Measurements from ENCODE around the gene CEP55.

DNA sequence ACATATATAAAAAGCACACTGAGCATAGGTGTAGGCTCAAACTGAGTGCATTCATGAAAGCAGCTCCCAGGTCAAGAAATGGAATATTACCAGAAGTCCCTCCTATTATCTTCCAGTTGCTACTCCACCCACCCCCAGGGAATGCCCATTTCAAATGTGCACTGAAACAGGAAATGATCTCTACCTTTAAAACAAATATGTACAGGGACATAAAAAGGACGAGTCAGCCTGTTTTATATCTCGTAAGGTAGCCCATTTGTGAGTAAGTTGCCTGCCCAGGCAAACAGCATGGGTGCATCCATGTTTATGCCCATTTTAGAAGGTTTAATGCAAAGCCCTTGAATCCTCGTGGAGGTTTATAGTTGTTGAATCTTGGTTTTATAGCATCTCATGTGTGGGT is 80.5 kb downstream of the CEP55 start:
- TF ChIP-seq EP300 (IDR thresholded peaks at IDR 0.05), result no peak
- TF ChIP-seq, protein P1, sequence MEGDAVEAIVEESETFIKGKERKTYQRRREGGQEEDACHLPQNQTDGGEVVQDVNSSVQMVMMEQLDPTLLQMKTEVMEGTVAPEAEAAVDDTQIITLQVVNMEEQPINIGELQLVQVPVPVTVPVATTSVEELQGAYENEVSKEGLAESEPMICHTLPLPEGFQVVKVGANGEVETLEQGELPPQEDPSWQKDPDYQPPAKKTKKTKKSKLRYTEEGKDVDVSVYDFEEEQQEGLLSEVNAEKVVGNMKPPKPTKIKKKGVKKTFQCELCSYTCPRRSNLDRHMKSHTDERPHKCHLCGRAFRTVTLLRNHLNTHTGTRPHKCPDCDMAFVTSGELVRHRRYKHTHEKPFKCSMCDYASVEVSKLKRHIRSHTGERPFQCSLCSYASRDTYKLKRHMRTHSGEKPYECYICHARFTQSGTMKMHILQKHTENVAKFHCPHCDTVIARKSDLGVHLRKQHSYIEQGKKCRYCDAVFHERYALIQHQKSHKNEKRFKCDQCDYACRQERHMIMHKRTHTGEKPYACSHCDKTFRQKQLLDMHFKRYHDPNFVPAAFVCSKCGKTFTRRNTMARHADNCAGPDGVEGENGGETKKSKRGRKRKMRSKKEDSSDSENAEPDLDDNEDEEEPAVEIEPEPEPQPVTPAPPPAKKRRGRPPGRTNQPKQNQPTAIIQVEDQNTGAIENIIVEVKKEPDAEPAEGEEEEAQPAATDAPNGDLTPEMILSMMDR (IDR thresholded peaks at IDR 0.05), result no peak

Data from sigmoid colon (tissue), 4 donors.